NCI-H2196 treated with DMSO at 0.1 percent for 48 hours (cell line): ENCODE measurements around the gene TNS4.

Source experiments
- DNase-seq: peaks from one replicate; lab custom pipeline; 2025; ENCODE audit not compliant: unreplicated experiment; lab: John Stamatoyannopoulos, UW

Gene TNS4

GRCh38 chr17:40536295-40537171, 35.1 kb upstream of the TNS4 start:
- DNase-seq = no peak

GRCh38 chr17:40535924-40536294, 34.5 kb upstream of the TNS4 start:
- DNase-seq = no peak

GRCh38 chr17:40535438-40535837, 34.0 kb upstream of the TNS4 start:
- no peak for DNase-seq

- DNase-seq = no peak
Observed at GRCh38 chr17:40534371-40535189, 33.2 kb upstream of the TNS4 start.

- no peak for DNase-seq
Observed at GRCh38 chr17:40533896-40534295, 32.5 kb upstream of the TNS4 start.

- DNase-seq = no peak
Observed at GRCh38 chr17:40532520-40533253, 31.3 kb upstream of the TNS4 start.

GRCh38 chr17:40531051-40531991, 29.9 kb upstream of the TNS4 start:
- DNase-seq = no peak

- DNase-seq = no peak
Observed at GRCh38 chr17:40530531-40530994, 29.1 kb upstream of the TNS4 start.

- no peak for DNase-seq
Observed at GRCh38 chr17:40529991-40530390, 28.6 kb upstream of the TNS4 start.

GRCh38 chr17:40528692-40529417, 27.4 kb upstream of the TNS4 start:
- DNase-seq = no peak

- no peak for DNase-seq
Observed at GRCh38 chr17:40526668-40527067, 25.2 kb upstream of the TNS4 start.

- no peak for DNase-seq
Observed at GRCh38 chr17:40525294-40525693, 23.9 kb upstream of the TNS4 start.

GRCh38 chr17:40524243-40524965, 23.0 kb upstream of the TNS4 start:
- no peak for DNase-seq

- DNase-seq = no peak
Observed at GRCh38 chr17:40522961-40523310, 21.5 kb upstream of the TNS4 start.

GRCh38 chr17:40522250-40522960, 21.0 kb upstream of the TNS4 start:
- no peak for DNase-seq

- DNase-seq = no peak
Observed at GRCh38 chr17:40520991-40521453, 19.6 kb upstream of the TNS4 start.

GRCh38 chr17:40519089-40519775, 17.8 kb upstream of the TNS4 start:
- DNase-seq = no peak
